H9 (cell line): ENCODE results near the gene KSR1. TPM values are rescaled to one million over a fixed set of nuclear protein-coding genes. Genes with fewer than 3 reads are reported as not detected.
A peak's percentile ranks its signal among the peaks of the same experiment; 100 is the strongest.

Experiments used
- DNase-seq: peaks from one replicate; pipeline ENCODE4 v3.0.0-alpha.2; 2017
- H2AFZ ChIP-seq: one replicate; pipeline ENCODE4 v1.6.1; 2013; ENCODE audit warnings: mild to moderate bottlenecking, low read length, control low read depth, moderate library complexity
- H2AK5ac ChIP-seq: 2 replicates; pipeline ENCODE4 v1.6.1; 2013; ENCODE audit warnings: low read length, control low read depth, mixed read lengths; ENCODE audit not compliant: insufficient read length
- H2BK120ac ChIP-seq: one replicate; pipeline ENCODE4 v1.6.1; 2013; ENCODE audit warnings: low read depth, mild to moderate bottlenecking, low read length, control low read depth, inconsistent platforms; ENCODE audit not compliant: poor library complexity, severe bottlenecking
- H2BK12ac ChIP-seq: 2 replicates; pipeline ENCODE4 v1.6.1; 2013; ENCODE audit warnings: low read length, control low read depth, mixed read lengths, low read depth; ENCODE audit not compliant: insufficient read length
- H2BK15ac ChIP-seq: 2 replicates; pipeline ENCODE4 v1.6.1; 2013; ENCODE audit warnings: low read depth, low read length, control low read depth
- H2BK20ac ChIP-seq: one replicate; pipeline ENCODE4 v1.6.1; 2013; ENCODE audit warnings: low read depth, mild to moderate bottlenecking, low read length, control low read depth, inconsistent platforms; ENCODE audit not compliant: poor library complexity, severe bottlenecking
- H2BK5ac ChIP-seq: 2 replicates; pipeline ENCODE4 v1.6.1; 2013; ENCODE audit warnings: low read length, control low read depth, mixed read lengths; ENCODE audit not compliant: insufficient read length
- H3K14ac ChIP-seq: 2 replicates; pipeline ENCODE4 v1.6.1; 2013; ENCODE audit warnings: low read length, control low read depth; ENCODE audit not compliant: insufficient read depth
- H3K18ac ChIP-seq: 2 replicates; pipeline ENCODE4 v1.6.1; 2013; ENCODE audit warnings: low read depth, mild to moderate bottlenecking, mixed read lengths, low read length, control low read depth; ENCODE audit not compliant: insufficient read length
- H3K23ac ChIP-seq: 2 replicates; pipeline ENCODE4 v1.6.1; 2013; ENCODE audit warnings: low read length, control low read depth, mixed read lengths, low read depth; ENCODE audit not compliant: insufficient read length
- H3K23me2 ChIP-seq: 2 replicates; pipeline ENCODE4 v1.6.1; 2013; ENCODE audit warnings: low read depth, mild to moderate bottlenecking, mixed read lengths, low read length, control low read depth; ENCODE audit not compliant: insufficient read length, poor library complexity, severe bottlenecking
- H3K27ac ChIP-seq: 2 replicates; pipeline ENCODE4 v1.5.1; 2013; ENCODE audit warnings: low read length, control low read depth, mixed read lengths, low read depth; ENCODE audit not compliant: insufficient read length
- H3K27me3 ChIP-seq: 2 replicates; pipeline ENCODE4 v1.6.1; 2013; ENCODE audit warnings: low read length, control low read depth, inconsistent platforms; ENCODE audit not compliant: insufficient read depth
- H3K4ac ChIP-seq: 2 replicates; pipeline ENCODE4 v1.6.1; 2013; ENCODE audit warnings: low read depth, mild to moderate bottlenecking, control low read depth, inconsistent platforms, low read length, moderate library complexity
- H3K4me1 ChIP-seq: 2 replicates; pipeline ENCODE4 v1.6.1; 2013; ENCODE audit warnings: low read length, control low read depth, inconsistent platforms; ENCODE audit not compliant: insufficient read depth
- H3K4me2 ChIP-seq: 2 replicates; pipeline ENCODE4 v1.6.1; 2013; ENCODE audit warnings: low read length, control low read depth, mixed read lengths; ENCODE audit not compliant: insufficient read length, insufficient read depth
- H3K56ac ChIP-seq: 2 replicates; pipeline ENCODE4 v1.6.1; 2013; ENCODE audit warnings: low read depth, mild to moderate bottlenecking, mixed read lengths, low read length, control low read depth; ENCODE audit not compliant: insufficient read length
- H3K79me1 ChIP-seq: 2 replicates; pipeline ENCODE4 v1.6.1; 2013; ENCODE audit warnings: low read depth, mild to moderate bottlenecking, moderate library complexity, low read length, control low read depth, inconsistent platforms; ENCODE audit not compliant: insufficient read depth, poor library complexity, severe bottlenecking
- H3K79me2 ChIP-seq: 2 replicates; pipeline ENCODE4 v1.6.1; 2013; ENCODE audit warnings: low read length, control low read depth, inconsistent platforms; ENCODE audit not compliant: insufficient read depth
- H3K9ac ChIP-seq: 2 replicates; pipeline ENCODE4 v1.6.1; 2013; ENCODE audit warnings: low read length, control low read depth, mixed read lengths; ENCODE audit not compliant: insufficient read length; ENCODE audit errors: extremely low read depth
- H3K9me3 ChIP-seq: one replicate; pipeline ENCODE4 v1.6.1; 2013; ENCODE audit warnings: low read depth, low read length, inconsistent platforms; ENCODE audit not compliant: control insufficient read depth
- H3T11ph ChIP-seq: one replicate; pipeline ENCODE4 v1.6.1; 2013; ENCODE audit warnings: mild to moderate bottlenecking, low read length, control low read depth, inconsistent platforms
- H4K20me1 ChIP-seq: one replicate; pipeline ENCODE4 v1.6.1; 2013; ENCODE audit not compliant: control insufficient read depth, insufficient read length, insufficient read depth
- H4K5ac ChIP-seq: 2 replicates; pipeline ENCODE4 v1.6.1; 2013; ENCODE audit warnings: low read depth, mild to moderate bottlenecking, mixed read lengths, low read length, control low read depth; ENCODE audit not compliant: insufficient read length
- H4K8ac ChIP-seq: replicated peaks from 2 replicates; pipeline ENCODE4 v1.6.1; 2013; ENCODE audit warnings: low read length, control low read depth, mixed read lengths, low read depth; ENCODE audit not compliant: insufficient read length
- H4K91ac ChIP-seq: 2 replicates; pipeline ENCODE4 v1.6.1; 2013; ENCODE audit warnings: low read depth, mild to moderate bottlenecking, moderate library complexity, mixed read lengths, low read length, control low read depth; ENCODE audit not compliant: insufficient read length
- H3K27ac Mint-ChIP-seq, 3 experiments: 2 replicates in 2 of 3; 3 replicates in 1 of 3; pipeline ENCODE4 v1.8.0; 2020 to 2021; ENCODE audit warnings: mixed read lengths in 3 of 3, mild to moderate bottlenecking in 1 of 3, moderate library complexity in 1 of 3
- H3K27me3 Mint-ChIP-seq: 2 replicates; pipeline ENCODE4 v1.8.0; 2021; ENCODE audit warnings: low read depth, mild to moderate bottlenecking, moderate library complexity, mixed read lengths
- H3K36me3 Mint-ChIP-seq, 3 experiments: 2 replicates in 2 of 3; 3 replicates in 1 of 3; pipeline ENCODE4 v1.8.0; 2020 to 2021; ENCODE audit warnings: low read depth in 3 of 3, mixed read lengths in 3 of 3; ENCODE audit not compliant: insufficient read depth in 1 of 3
- H3K4me1 Mint-ChIP-seq, 2 experiments: 2 replicates each; pipeline ENCODE4 v1.8.0; 2020; ENCODE audit warnings: mixed read lengths in 2 of 2
- H3K4me3 Mint-ChIP-seq, 2 experiments: 2 replicates in 1 of 2; 3 replicates in 1 of 2; pipeline ENCODE4 v1.8.0; 2020 to 2021; ENCODE audit warnings: mild to moderate bottlenecking in 2 of 2, mixed read lengths in 2 of 2, moderate library complexity in 1 of 2
- H3K9me3 Mint-ChIP-seq, 2 experiments: 2 replicates in 1 of 2; 3 replicates in 1 of 2; pipeline ENCODE4 v1.8.0; 2020; ENCODE audit warnings: mild to moderate bottlenecking in 2 of 2, mixed read lengths in 2 of 2, moderate library complexity in 1 of 2
- WGBS: extraction: QIAGEN DNeasy Blood & Tissue Kit; methylation state at CpG from one replicate; pipeline ENCODE4 v1.1.7; 2013; ENCODE audit warnings: missing lambda C conversion rate, low lambda C conversion rate, mixed read lengths; ENCODE audit not compliant: insufficient read length; ENCODE audit errors: extremely low coverage; 5-methylcytosine and 5-hydroxymethylcytosine counted together
- total RNA-seq: library from RNA; stranded (reverse); gene quantifications from 2 replicates; pipeline ENCODE4 v1.2.1, GENCODE V29; 2021
- TF ChIP-seq, protein P1 (sequence below): fragments of 200-600 bp; sonication (generic); conservative IDR thresholded peaks from 3 replicates; pipeline ENCODE4 v1.8.0; 2021; ENCODE audit warnings: antibody characterized with exemption, mild to moderate bottlenecking

The KSR1 gene
- total RNA-seq, 1 experiment from 2014 or later = 44.9 TPM

DNA sequence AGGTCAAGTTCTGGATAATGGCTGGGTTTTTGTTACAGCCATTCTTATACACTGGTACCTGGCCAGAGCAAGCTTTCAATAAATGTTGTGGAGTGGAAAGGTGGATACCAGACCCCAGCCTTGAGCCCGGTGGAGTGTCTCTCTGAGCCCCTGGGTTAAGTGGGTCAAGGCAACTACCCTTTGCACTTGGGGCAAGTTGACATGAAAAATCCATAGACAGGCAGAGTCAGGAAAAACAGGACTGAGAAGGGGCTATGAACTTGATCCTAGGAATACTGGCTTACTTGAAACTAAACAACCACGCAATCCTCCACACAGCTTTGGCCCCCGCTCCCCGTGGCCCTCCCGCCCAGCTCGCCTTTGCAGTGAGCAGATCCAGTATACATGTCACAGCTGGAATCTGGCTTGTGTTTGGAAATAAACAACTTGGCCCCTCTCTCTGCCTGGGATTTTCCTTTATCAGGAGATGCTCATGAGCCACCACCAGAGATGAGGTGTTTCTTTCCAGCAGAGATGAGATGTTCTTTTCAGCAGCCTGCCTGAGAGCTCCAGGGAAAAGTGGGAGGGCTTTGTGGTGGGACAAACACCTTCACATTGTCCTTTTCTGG is 65.9 kb downstream of the KSR1 start:
- no peak overlapping the region for H3K4me2 ChIP-seq
- H2BK5ac ChIP-seq = no peak overlapping the region
- H3K14ac ChIP-seq = no peak overlapping the region
- Mint-ChIP-seq H3K4me1 (peaks cover 76 to 79% of the 10 kb centered on the region in 2 experiments), H3K27ac (peak overlapping the region in 1 of 3 experiments; percentile 15; a peak in 1 of 7 replicates), H3K4me3 (no peak overlapping the region), H3K27me3 (no peaks in the 10 kb centered on the region), H3K9me3 (no peaks in the 10 kb centered on the region), H3K36me3 (no peaks in the 10 kb centered on the region)
- H4K20me1 ChIP-seq = no peaks in the 10 kb centered on the region
- H2BK12ac ChIP-seq = no peak overlapping the region
- H2BK15ac ChIP-seq = no peak overlapping the region
- no peak overlapping the region for H2AK5ac ChIP-seq
- no peak overlapping the region for H3K18ac ChIP-seq
- no peak overlapping the region for H3K27ac ChIP-seq
- TF ChIP-seq, protein P1, sequence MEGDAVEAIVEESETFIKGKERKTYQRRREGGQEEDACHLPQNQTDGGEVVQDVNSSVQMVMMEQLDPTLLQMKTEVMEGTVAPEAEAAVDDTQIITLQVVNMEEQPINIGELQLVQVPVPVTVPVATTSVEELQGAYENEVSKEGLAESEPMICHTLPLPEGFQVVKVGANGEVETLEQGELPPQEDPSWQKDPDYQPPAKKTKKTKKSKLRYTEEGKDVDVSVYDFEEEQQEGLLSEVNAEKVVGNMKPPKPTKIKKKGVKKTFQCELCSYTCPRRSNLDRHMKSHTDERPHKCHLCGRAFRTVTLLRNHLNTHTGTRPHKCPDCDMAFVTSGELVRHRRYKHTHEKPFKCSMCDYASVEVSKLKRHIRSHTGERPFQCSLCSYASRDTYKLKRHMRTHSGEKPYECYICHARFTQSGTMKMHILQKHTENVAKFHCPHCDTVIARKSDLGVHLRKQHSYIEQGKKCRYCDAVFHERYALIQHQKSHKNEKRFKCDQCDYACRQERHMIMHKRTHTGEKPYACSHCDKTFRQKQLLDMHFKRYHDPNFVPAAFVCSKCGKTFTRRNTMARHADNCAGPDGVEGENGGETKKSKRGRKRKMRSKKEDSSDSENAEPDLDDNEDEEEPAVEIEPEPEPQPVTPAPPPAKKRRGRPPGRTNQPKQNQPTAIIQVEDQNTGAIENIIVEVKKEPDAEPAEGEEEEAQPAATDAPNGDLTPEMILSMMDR = no peak
- H3K9ac ChIP-seq = no peak overlapping the region
- DNase-seq = no peak
- H2BK120ac ChIP-seq = no peak overlapping the region
- no peak overlapping the region for H4K5ac ChIP-seq
- peaks cover 7% of the 10 kb centered on the region; the same call in 1 of the 2 replicates for H3K79me2 ChIP-seq
- no peaks in the 10 kb centered on the region for H3K27me3 ChIP-seq
- no peaks in the 10 kb centered on the region for H3K79me1 ChIP-seq
- peaks cover 29% of the 10 kb centered on the region; the same call in 1 of the 2 replicates for H3K4me1 ChIP-seq
- no peak overlapping the region for H4K8ac ChIP-seq
- no CpG with 5 or more reads among the region's 6 CpGs for WGBS
- no peak overlapping the region for H4K91ac ChIP-seq
- H3K4ac ChIP-seq = no peak overlapping the region
- H2AFZ ChIP-seq = no peak overlapping the region
- no peak overlapping the region for H2BK20ac ChIP-seq
- H3K23me2 ChIP-seq = no peaks in the 10 kb centered on the region
- no peaks in the 10 kb centered on the region for H3K9me3 ChIP-seq
- H3K23ac ChIP-seq = no peak overlapping the region
- H3K56ac ChIP-seq = no peak overlapping the region
- no peak overlapping the region for H3T11ph ChIP-seq
